HG02642 (cell line): ENCODE data around the gene FAM171A1.
"Not testable (repeated sequence)": the region's sequence is repeated elsewhere in the genome, so short reads cannot be mapped to it uniquely, and the experiment has no call there.

Experiments
- ATAC-seq: cut with Tn5 transposase; IDR thresholded peaks from one replicate; pipeline ENCODE4 v1.9.1; 2021; ENCODE audit warnings: mild to moderate bottlenecking; ENCODE audit not compliant: unreplicated experiment, poor library complexity

Gene FAM171A1

DNA sequence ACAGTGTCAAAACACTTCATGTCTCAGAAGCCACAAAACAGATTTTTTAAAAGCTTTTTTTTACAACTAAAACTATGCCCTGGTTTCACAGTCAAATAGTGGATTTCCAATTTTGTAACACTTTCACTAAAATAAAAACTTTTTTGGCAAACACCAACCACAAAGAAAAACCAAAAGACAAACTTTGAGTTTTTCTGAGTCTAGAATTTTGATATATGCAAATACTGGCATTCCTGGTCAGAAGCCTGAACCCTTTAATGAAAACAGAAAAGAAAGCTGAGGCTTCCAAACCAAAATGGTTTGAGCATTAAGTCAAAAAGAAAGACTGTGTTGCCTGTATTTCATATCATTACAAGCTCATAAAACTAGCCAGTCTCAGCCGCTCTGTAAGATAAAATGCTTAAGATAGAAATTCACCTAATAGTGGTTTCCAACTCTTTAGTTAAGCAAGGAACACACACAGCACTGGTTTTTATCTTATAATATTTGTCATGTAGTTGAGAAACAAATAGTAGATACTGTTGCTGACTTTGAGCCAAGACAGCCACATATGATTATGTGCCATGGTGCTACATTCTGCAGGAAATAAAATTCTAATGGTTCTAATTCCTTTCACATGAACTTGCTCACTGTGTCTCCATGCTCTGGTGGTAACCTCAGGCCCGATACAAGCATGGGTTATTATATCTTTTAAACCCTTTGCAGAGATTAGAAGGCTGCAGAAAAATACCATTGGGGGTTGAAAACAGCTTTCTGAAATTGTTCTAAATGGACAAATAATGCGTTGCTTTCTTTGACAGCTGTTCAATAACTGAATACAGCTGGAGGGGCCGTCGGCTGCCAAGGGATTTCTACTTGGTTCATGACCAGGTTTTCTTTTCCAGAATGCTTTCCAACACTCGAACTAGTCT is 49.4 kb downstream of the FAM171A1 start:
- ATAC-seq, result no peak

DNA sequence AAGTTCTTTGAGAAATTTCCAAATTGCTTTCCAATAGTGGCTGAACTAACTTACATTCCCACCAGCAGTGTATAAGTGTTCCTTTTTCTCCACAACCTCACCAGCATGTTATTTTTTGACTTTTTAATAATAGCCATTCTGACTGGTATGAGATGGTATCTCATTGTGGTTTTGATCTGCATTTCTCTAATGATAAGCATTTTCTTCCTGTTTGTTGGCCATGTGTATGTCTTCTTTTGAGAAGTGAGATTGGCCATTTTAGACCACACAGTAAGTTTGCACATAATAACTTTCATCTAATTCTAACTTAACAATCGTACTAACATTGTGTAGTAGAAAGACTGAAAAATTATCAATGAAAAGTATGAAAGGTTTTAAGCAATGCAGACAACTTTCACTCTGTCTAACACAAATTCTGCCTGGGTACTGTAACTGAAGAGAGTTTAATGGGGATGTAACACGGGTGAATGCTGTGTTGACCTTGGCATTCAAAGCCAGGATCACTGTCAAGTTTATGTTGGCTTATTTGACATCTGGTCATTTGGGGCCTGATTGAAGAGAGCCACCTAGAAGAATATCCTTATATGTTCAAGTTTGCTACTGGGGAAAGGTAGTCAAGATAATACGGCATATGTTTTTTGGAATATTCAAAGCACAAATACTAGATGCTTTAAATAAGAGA is 50.4 kb downstream of the FAM171A1 start:
- ATAC-seq, result no peak

DNA sequence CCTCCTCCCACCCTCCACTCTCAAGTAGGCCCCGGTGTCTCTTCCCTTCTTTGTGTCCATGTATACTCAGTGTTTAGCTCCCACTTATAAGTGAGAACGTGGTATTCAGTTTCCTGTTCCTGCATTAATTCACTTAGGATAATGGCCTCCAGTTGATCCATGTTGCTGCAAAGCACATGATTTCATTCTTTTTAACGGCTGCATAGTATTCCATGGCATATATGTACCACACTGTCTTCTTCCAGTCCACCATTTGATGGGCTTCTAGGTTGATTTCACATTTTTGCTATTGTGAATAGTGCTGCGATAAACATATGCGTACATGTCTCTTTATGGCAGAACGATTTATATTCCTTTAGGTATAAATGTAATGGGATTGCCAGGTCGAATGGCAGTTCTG is 51.0 kb downstream of the FAM171A1 start:
- no peak for ATAC-seq

DNA sequence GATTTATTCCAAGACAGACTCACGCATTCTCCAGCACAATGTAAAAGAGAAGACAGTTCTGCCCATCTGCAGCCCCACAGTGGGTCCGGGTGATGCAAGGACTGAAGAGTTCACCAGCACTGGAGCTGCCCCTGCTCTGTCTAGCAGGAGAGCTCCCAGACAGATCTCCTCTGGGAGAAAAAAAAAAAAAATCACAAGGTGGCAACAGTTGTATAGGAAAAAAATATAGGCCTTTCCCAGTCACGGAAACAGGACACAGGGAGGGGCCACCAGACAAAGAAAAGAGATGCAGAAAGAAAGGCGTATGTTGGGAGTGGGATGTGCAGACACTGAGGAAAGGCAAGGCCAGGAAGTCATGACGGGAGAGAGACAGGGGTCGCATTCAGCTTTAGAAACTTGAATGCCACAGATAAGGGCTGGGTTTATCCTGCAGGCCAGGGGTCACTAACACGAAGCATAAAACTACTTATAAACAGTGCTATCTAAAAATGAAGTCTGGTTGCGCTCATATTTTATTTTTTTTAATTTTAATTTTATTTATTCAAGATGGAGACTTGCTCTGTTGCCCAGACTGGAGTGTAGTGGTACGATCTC is 54.1 kb downstream of the FAM171A1 start:
- no peak for ATAC-seq

DNA sequence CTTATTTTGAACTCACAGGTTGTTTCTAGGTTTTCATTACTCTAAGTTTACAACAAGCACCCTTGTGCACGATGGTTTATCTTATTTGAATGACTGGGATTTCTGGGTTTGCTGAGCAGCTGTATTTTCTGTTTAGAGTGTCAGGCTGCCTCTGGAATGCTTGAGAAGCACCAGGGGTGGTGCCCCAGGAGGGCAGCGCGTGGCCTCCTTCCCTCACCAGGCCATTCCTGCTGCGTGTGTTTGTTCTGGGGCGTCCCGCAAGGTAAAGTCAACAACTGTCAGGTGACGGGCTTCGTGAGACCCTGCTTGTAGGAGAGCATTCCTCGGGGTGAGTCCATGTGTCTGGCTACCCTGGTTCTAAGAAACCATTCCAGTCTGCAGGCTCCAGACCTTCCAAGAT is 54.9 kb downstream of the FAM171A1 start:
- ATAC-seq, result no peak

DNA sequence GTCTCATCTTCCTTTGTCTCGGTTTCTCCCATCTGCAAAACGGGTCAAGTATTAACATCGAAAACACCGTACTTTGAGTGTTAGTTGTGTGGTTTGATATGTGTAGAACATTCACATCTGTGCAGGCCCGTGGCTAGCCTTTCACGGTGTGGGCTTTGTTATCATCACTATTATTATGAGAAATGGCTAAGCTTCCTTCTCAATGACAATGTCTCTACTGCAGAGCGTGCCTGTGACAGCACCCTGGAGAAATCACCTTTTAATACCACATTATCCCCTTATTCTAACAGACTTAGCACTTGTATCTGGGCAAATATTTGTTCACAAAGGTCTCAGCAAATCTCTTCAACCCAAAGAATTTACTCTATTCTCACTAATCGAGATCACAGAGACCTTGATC is 55.8 kb downstream of the FAM171A1 start:
- no peak for ATAC-seq

DNA sequence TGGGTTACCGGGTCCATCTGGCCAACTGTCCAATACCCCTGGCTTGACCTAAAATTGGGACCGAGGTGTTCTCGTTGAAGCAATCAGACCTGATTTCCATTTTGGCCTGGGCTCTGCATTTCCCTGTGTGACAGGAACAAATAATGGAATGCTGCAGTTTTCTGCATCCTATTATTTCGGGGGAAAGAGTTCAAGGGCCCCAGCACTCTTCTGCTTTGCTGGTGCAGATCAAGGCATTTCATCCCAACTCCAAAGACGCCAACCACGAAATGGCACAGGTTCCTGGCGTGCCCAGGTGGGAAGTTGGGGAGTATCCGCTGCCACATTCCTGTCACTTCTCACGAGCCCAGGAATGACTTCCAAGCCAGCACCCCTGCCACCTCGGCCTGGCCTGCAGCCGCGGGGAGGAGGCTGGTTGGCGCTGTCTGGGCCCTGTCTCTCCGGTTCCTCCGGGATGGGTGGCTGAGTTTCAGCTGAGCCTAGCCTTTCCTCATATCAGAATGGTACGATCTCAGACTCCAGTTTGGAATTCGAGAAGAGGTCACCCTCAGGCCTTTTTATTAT is 56.5 kb downstream of the FAM171A1 start:
- no peak for ATAC-seq

DNA sequence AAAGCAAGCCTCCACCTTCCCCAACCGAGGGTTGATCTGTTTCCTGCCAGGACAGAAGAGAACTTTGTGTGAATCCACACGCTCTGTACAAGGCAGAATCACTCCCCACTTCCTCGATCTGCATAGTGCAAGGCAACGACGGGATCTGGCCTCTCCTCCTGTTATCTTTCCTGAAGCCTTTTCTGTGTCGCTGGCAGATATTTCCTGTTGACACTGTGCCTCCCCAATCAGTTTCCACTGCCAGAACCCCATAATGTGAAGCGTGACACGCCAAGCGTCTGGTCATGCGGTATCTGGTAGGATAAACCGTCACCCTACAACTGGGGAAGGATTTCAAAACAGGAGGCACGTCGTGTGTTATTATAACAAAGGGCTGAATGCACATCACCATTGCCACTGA is 57.2 kb downstream of the FAM171A1 start:
- no peak for ATAC-seq

DNA sequence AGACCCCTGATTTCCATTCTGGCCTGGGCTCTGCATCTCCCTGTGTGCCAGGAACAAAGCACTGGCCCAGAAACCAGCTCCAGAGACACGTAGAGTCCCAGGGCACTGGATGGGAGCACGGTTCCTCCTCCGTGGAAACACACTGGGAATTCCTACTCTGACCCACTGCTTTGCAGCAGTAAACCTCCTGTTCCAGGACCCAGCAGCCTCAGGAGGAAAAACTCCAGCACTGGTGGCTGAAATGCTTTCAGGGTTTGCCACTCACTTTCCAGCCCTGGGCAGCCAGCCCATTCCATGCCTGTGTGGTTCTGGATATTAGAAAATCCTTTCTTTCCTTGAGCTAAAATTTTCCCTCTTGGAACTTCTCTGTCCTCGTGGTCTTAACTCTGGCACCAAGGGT is 58.0 kb downstream of the FAM171A1 start:
- ATAC-seq, result no peak

DNA sequence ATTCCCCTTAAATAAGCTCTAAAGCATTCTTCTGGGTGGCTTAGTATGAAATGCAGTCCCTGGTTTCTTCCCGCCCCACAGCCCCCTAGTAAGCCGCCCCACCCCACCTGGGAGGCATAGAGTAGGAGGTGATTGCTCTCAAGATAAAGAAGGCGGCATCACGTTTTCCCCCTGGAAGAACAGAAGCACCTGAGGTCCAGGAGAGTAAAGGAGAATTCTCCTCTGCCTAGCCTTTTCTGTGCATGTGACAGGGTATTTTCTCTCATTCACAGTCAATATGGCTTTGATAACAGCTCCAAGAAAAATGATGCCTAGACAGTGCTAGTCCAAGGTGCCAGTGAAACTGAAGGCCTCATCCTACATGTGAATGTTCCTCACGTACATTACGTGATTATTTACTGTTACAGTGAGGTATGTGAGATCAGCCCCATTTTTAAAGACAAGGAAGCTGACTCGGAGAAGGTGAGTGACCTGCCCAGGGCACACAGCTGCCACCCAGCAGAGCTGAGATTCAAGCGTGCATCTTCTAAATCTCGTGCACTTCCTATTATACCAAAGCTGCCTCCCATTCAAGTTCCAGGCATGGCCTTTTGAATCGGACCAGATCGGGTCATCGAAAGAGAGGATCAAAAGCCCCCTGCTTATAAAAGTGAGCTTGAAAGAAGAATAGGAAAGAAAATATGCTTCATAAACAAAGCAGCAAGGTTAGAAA is 59.4 kb downstream of the FAM171A1 start:
- ATAC-seq, result no peak

DNA sequence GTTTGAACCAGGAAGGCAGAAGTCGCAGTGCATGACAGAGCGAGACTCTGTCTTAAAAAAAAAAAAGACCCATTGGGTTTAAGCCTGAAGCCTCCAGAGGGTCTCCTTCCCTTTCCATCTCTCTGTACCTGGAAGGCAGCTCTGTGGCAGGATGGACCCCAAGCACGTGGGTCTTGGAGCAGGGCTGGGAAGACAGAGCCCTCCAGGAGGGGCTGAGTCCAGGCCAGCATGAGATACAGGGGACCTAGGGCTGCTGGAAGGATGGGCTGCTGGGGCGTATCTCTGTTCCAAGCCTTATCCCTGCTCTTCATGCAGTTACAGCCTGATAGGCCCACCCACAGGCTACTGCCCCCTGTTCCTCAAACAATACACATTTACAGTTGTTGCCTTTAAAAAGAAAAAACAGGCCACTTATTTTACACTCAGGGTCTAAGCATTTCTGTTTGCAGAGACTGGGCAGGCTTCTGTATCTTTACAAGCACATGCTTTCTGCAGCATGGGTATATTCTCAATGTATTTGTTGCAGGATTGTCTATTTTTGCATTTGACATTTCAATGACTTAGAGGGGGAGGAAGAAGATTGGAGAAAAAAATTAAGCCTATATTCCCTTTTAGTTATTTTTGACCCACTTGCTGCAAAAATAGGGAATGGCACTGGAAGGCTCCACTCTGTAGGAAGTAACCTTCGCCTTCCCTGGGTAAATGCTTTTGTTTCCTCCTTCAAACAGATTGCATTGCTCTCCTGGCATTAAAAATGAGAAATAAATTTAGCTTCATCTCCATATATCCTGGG is 60.1 kb downstream of the FAM171A1 start:
- ATAC-seq, result no peak

DNA sequence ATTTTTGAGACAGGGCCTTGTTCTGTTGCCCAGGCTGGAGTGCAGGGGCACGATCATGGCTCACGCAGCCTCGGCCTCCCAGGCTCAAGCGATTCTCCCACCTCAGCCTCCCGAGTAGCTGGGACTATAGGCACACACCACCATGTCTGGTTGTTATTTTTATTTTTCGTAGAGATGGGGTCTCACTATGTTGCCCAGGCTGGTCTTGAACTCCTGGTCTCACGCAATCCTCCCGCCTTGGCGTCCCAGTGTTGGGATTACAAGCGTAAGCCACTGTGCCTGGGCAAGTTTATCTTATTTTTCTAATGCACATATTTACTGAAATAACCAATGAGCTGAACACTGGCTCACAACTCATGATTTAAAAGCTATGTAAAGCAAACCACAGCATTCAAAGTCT is 61.9 kb downstream of the FAM171A1 start:
- ATAC-seq, result no peak

DNA sequence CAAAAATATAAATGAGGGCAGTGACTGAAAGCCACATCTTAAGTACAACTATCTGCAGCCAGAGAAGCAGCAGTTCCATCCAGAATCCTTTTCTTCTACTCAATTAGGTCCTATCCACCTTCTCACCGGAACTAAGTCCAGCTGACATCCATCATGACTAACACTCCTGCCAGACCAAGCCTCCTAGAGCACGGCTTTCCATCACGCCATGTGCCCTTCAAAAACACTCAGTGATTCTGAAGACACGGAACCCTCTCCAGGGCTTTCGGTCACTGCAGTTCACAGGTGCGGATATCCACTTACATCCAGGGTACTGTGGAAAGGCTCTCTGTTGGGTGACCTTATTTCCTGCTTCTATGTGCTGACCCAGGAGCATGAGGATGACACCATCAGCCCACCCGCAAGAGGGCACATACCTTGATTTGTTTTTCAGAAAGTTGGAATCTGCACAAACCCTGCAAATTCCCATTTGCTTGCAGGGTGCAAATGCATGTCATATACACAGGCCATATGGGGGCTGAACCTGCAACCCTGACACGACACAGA is 64.3 kb downstream of the FAM171A1 start:
- ATAC-seq, result no peak

DNA sequence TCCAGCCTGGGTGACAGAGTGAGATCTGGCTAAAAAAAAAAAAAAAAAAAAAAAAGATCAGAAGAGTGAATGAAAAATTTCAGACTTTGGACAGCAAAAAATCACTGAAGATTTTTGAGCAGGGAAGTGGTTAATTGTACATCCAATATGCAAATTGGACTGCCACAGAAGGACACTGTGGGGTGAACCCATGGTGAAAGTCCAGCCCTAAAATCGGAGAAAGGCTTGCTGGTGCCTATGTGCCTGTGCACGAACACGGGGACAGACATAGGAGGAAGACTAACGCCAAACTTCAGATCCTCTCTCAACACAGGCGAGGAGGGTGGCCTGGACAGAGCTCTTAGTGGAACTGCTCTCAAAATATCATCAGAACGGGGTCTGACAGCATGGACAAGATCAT is 65.5 kb downstream of the FAM171A1 start:
- no peak for ATAC-seq

DNA sequence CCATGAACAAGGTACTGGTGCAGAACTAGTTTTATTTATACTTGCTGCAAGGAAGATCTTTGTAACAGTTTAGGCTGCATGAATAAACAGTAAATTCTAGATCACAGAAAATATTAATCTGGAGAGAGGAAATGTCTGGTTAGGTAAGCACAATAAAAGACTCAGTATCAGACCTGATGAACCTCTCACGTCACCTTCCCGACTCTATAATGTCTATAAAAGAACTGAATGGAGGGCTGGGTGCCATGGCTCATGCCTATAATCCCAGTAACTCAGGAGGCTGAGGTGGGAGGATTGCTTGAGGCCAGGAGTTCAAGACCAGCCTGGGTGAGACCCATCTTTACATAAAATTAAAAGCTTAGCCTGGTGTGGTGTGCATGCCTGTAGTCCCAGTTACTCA is 65.9 kb downstream of the FAM171A1 start:
- ATAC-seq, result no peak

DNA sequence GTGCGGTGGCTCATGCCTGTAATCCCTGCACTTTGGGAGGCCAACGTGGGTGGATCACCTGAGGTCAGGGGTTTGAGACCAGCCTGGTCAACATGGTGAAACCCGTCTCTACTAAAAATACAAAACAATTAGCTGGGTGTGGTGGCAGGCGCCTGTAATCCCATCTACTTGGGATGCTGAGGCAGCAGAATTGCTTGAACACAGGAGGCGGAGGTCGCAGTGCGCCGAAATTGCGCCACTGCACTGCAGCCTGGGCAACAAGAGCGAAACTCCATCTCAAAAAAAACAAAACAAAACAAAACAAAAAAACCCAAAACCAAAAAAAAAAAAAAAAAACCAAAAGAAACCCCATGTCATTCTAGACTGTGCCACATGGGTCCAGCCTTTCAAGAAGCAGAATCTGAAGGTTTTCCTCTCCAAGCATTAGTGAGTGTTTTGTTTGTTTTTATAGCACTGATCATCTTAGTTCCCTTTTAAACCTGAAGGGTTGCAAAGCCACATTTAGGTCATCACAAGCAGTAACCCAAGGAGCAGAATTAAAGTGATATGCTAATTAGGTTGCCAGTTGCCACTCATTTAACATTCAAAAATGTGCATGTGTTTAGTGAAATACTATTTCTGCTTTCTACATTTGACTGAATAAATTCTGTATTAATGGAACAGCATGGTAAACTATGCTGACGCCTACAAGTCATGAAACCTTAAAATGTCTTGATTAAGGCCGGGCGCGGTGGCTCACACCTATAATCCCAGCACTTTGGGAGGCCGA is 68.7 kb downstream of the FAM171A1 start:
- ATAC-seq, result not testable (repeated sequence)

DNA sequence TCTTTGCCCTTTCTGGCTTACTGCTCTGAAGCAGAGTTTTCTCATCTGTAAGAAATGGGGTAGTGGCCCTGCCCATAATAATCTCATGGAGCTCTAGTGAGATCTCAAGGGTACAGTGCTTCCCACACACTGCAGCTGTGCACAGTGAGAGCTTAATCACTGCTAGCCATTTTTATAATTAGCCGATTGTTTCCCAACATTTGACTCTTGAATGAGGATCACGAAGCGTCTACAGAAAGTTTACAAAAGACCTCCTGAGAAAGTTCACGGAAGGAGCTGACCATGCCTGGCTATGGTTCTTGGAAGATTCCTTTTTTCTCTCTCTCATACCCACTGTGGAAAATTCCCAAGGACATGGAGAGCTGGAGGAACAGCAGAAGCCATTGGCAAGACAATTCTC is 70.4 kb downstream of the FAM171A1 start:
- ATAC-seq, result no peak

DNA sequence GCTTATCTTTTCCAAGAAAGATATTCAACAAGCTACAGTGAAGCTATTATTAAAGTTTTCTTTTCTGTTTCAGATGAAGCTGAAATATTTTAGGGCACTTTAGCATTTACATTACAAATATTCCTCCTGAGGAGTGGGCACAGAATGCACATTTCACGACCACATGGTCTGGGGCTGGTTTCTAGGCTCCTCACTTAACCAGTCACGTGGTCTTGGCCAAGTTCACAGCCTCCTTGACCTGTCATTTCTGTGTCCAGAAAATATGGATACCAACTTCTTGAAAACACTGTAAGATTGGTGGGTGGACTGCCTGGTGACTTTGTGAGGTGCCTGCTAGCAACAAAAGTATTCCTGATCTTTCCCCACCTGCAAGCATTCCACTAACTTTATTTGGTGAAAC is 70.9 kb downstream of the FAM171A1 start:
- ATAC-seq, result no peak

DNA sequence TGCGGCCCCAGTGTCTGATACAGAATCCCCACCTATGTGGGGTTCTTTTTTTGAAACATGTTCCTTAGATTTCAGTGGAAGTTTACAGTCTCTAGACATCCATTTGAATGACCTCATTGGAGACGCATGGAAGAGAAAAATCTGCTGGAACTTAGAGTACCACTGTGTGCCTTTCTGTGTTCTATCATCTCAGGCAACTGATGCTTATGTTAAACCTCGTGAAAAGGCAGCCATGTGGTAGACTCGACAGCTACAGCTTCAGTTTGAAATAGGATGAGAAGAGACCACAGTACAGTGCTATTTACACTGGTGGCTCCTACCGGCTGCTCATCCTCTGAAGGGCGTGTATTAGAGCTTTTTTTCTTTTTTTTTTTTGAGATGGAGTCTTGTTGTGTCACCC is 74.4 kb downstream of the FAM171A1 start:
- no peak for ATAC-seq
